Measurements from ENCODE around the gene MCC. TPM values are rescaled to one million over a fixed set of nuclear protein-coding genes. Genes with fewer than 3 reads are reported as not detected.

MCC gene
- total RNA-seq, 1 experiment from 2014 or later = 0.10 TPM

GRCh38 chr5:112975721-112976431 lies 512.4 kb downstream of the MCC start:
- DNase-seq (ENCODE audit: low spot score) = no peak
- in situ Hi-C loops (cut with HindIII; ENCODE audit: low sequenced_read_pairs) = no loop called here

GRCh38 chr5:112974901-112975300 lies 513.4 kb downstream of the MCC start:
- in situ Hi-C loops (cut with HindIII; ENCODE audit: low sequenced_read_pairs) = no loop called here
- no peak for DNase-seq (ENCODE audit: low spot score)

- DNase-seq (ENCODE audit: low spot score) = no peak
- in situ Hi-C loops (cut with HindIII; ENCODE audit: low sequenced_read_pairs) = no loop called here
These were observed 514.3 kb downstream of the MCC start for GRCh38 chr5:112973904-112974303.

- DNase-seq (ENCODE audit: low spot score) = no peak
- in situ Hi-C loops (cut with HindIII; ENCODE audit: low sequenced_read_pairs) = no loop called here
These were observed 515.2 kb downstream of the MCC start for GRCh38 chr5:112973036-112973435.

Other genes starting within 250 kb of the MCC start
- not detected in 2 replicates for gene TSSK1B, start 53.5 kb downstream of the MCC start, total RNA-seq (2014; rRNA removed; shearing (Covaris generic))
- gene YTHDC2, start 25.2 kb upstream of the MCC start, total RNA-seq (2014; rRNA removed; shearing (Covaris generic)) = 10.0 and 11.6 TPM in 2 replicates